Caco-2 (cell line): Measurements from ENCODE around the gene CFAP126. TPM values are rescaled to one million over a fixed set of nuclear protein-coding genes. Genes with fewer than 3 reads are reported as not detected.

ENCODE experiments used
- BruUV-seq: library from RNA; stranded (reverse); fragments of 400-500 nt; replicated peaks from 2 replicates; lab custom pipeline; 2021; lab: Mats Ljungman, UMichigan
- CTCF ChIA-PET: fragments of 300-600 bp; sonication (Branson Sonifier 250); formaldehyde crosslinking; loops from one replicate; lab custom pipeline; 2022; ENCODE audit warnings: antibody characterized with exemption; lab: Charles Lee
- POLR2A ChIA-PET: fragments of 300-600 bp; sonication (Branson Sonifier 250); formaldehyde crosslinking; loops from one replicate; lab custom pipeline; 2022; ENCODE audit warnings: antibody characterized with exemption; lab: Charles Lee
- DNase-seq, 2 experiments: peaks; one replicate each; pipeline versions ENCODE4 v3.0.0 to v3.0.0-alpha.2; 2020 to 2022
- H3K27me3 ChIP-seq: replicated peaks from 2 replicates; pipeline ENCODE4 v1.6.0; 2011; ENCODE audit warnings: low read length; ENCODE audit not compliant: control insufficient read depth, insufficient read depth
- H3K36me3 ChIP-seq: 2 replicates; pipeline ENCODE4 v1.5.1; 2011; ENCODE audit warnings: low read length; ENCODE audit not compliant: control insufficient read depth, insufficient read depth
- H3K4me1 ChIP-seq: fragments of 250-450 bp; sonication (Bioruptor Pico); 2 replicates; pipeline ENCODE4 v1.5.1; 2020; ENCODE audit warnings: mild to moderate bottlenecking
- H3K4me3 ChIP-seq: 2 replicates; pipeline ENCODE4 v1.5.1; 2011; ENCODE audit warnings: low read depth, mild to moderate bottlenecking, control low read depth, low read length
- H3K9me3 ChIP-seq: fragments of 250-450 bp; sonication (Bioruptor Pico); 2 replicates; pipeline ENCODE4 v1.5.1; 2020; ENCODE audit warnings: mild to moderate bottlenecking, moderate library complexity
- H3K27ac Mint-ChIP-seq: one replicate; pipeline ENCODE4 v1.8.0; 2022; ENCODE audit warnings: mixed read lengths; ENCODE audit not compliant: unreplicated experiment
- H3K27me3 Mint-ChIP-seq: one replicate; pipeline ENCODE4 v1.8.0; 2022; ENCODE audit warnings: mixed read lengths; ENCODE audit not compliant: insufficient read depth, unreplicated experiment
- H3K36me3 Mint-ChIP-seq: one replicate; pipeline ENCODE4 v1.8.0; 2022; ENCODE audit warnings: mild to moderate bottlenecking, mixed read lengths; ENCODE audit not compliant: insufficient read depth, unreplicated experiment
- H3K4me1 Mint-ChIP-seq: one replicate; pipeline ENCODE4 v1.8.0; 2022; ENCODE audit warnings: low read depth, mixed read lengths; ENCODE audit not compliant: unreplicated experiment
- H3K4me3 Mint-ChIP-seq: one replicate; pipeline ENCODE4 v1.8.0; 2022; ENCODE audit warnings: mild to moderate bottlenecking, moderate library complexity, mixed read lengths; ENCODE audit not compliant: unreplicated experiment
- H3K9me3 Mint-ChIP-seq: one replicate; pipeline ENCODE4 v1.8.0; 2022; ENCODE audit warnings: mixed read lengths; ENCODE audit not compliant: unreplicated experiment
- intact Hi-C: fragments of 100-400 bp; cut with micrococcal nuclease; formaldehyde crosslinking; loops from one replicate; pipeline ENCODE4 v1.10.0; 2022; ENCODE audit not compliant: unreplicated experiment
- total RNA-seq: library from RNA; stranded (reverse); gene quantifications from 2 replicates; pipeline ENCODE4 v1.2.3, GENCODE V29; 2022
- TF ChIP-seq, protein P1 (sequence below), 2 experiments: fragments of 200-600 bp in 1 of 2; IDR thresholded peaks; 1 replicate in 1 of 2; 2 replicates in 1 of 2; pipeline versions ENCODE4 v1.5.1 to v1.8.0; 2011 to 2022; ENCODE audit warnings: antibody characterized with exemption in 1 of 2, control low read depth in 1 of 2, inconsistent platforms in 1 of 2, low read depth in 1 of 2, low read length in 1 of 2, mild to moderate bottlenecking in 1 of 2, moderate library complexity in 1 of 2; ENCODE audit not compliant: insufficient read depth in 1 of 2, severe bottlenecking in 1 of 2, unreplicated experiment in 1 of 2

The CFAP126 gene
- total RNA-seq, 1 experiment from 2014 or later: not detected

DNA sequence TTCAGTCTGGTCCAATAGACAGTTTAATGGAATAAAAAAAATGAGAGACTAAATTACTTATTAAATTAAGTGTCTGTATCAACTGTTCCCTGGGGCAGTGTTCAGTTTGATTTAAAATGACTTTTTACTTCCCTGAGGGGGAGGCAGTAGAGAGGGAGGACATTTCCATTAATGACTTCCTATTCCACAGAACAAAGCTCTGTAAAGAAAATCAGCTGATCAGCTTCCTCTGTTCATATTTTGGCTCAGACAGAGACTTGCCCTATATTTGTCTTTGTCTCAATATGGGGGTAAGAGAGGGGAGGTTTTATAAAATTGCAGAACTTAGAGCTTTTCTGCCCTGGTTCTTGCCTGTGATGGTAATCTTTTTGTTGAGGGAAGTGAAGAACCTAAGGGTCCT, 8.4 kb downstream of the CFAP126 start:
- no peaks in the 10 kb centered on the region for H3K27me3 Mint-ChIP-seq
- H3K4me1 ChIP-seq: no peaks in the 10 kb centered on the region
- TF ChIP-seq, protein P1, sequence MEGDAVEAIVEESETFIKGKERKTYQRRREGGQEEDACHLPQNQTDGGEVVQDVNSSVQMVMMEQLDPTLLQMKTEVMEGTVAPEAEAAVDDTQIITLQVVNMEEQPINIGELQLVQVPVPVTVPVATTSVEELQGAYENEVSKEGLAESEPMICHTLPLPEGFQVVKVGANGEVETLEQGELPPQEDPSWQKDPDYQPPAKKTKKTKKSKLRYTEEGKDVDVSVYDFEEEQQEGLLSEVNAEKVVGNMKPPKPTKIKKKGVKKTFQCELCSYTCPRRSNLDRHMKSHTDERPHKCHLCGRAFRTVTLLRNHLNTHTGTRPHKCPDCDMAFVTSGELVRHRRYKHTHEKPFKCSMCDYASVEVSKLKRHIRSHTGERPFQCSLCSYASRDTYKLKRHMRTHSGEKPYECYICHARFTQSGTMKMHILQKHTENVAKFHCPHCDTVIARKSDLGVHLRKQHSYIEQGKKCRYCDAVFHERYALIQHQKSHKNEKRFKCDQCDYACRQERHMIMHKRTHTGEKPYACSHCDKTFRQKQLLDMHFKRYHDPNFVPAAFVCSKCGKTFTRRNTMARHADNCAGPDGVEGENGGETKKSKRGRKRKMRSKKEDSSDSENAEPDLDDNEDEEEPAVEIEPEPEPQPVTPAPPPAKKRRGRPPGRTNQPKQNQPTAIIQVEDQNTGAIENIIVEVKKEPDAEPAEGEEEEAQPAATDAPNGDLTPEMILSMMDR (IDR thresholded peaks at IDR 0.05; ENCODE audit: insufficient read depth in 1 of 2, low read depth in 1 of 2, low read length in 1 of 2, severe bottlenecking in 1 of 2, unreplicated experiment in 1 of 2): no peak
- no peaks in the 10 kb centered on the region for H3K9me3 Mint-ChIP-seq
- no peak overlapping the region for H3K4me3 ChIP-seq
- H3K27me3 ChIP-seq: no peaks in the 10 kb centered on the region
- H3K36me3 Mint-ChIP-seq: peaks cover 47% of the 10 kb centered on the region
- H3K4me1 Mint-ChIP-seq: no peaks in the 10 kb centered on the region
- no peak overlapping the region for H3K27ac Mint-ChIP-seq
- no peaks in the 10 kb centered on the region for H3K9me3 ChIP-seq
- intact Hi-C loops: no loop called here
- BruUV-seq: no TSS peak
- H3K4me3 Mint-ChIP-seq: no peak overlapping the region
- ChIA-PET POLR2A (no interaction called here), CTCF (no interaction called here)
- DNase-seq: no peak
- H3K36me3 ChIP-seq: no peaks in the 10 kb centered on the region; the same call in 1 of the 2 replicates

DNA sequence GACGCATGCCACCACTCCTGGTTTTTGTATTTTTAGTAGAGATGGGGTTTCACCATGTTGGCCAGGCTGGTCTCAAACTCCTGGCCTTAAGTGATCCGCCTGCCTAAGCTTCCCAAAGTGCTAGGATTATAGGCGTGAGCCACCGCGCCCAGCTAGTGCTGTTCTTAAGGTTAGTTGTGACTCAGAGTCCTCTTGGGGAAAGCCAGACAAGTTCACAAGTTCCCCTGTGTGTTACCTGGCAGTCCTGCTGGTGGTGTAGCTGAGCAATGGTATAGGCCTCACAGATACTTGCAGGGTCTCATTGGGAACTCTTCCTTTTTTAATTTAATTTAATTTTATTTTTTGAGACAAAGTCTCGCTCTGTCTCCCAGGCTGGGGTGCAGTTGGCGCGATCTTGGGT, 10.6 kb downstream of the CFAP126 start:
- BruUV-seq: no TSS peak
- H3K9me3 ChIP-seq: no peaks in the 10 kb centered on the region
- DNase-seq: no peak
- Mint-ChIP-seq H3K27me3 (no peaks in the 10 kb centered on the region), H3K27ac (no peak overlapping the region), H3K4me1 (no peaks in the 10 kb centered on the region), H3K36me3 (peaks cover 40% of the 10 kb centered on the region), H3K9me3 (no peaks in the 10 kb centered on the region), H3K4me3 (no peak overlapping the region)
- ChIA-PET CTCF (no interaction called here), POLR2A (interaction anchor here (0.6 kb wide), 1 partner anchor 70 kb away, joined by 4 read pairs; no protein-coding TSS in a partner anchor)
- no peaks in the 10 kb centered on the region for H3K4me1 ChIP-seq
- no peaks in the 10 kb centered on the region for H3K27me3 ChIP-seq
- H3K36me3 ChIP-seq: no peaks in the 10 kb centered on the region
- TF ChIP-seq, protein P1 (IDR thresholded peaks at IDR 0.05; ENCODE audit: insufficient read depth in 1 of 2, low read depth in 1 of 2, low read length in 1 of 2, severe bottlenecking in 1 of 2, unreplicated experiment in 1 of 2): no peak
- intact Hi-C loops: no loop called here
- H3K4me3 ChIP-seq: no peak overlapping the region

DNA sequence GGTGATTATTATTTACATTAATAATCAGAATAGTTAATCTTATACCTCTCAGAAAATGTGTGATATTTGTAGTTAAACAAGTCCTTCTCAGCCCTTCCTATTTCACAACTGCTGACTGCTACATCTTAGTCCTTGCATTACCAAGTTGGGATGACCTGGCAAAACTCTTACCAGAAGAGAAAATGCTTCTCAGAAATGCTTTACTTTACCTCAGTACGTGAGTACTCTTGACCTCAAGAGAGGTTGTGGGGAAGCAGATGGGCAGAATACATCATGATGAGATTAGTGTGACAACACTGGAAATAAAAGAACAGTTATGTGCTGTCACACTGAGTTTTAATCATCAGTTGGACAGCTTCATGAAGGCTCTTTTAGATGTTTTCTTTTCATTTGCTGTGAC, 16.2 kb downstream of the CFAP126 start:
- POLR2A ChIA-PET: no interaction called here
- CTCF ChIA-PET: no interaction called here

More for the DNA sequence above, 16.2 kb downstream of the CFAP126 start:
- no peak overlapping the region for H3K4me3 ChIP-seq
- no peaks in the 10 kb centered on the region for H3K4me1 ChIP-seq
- H3K4me1 Mint-ChIP-seq: no peaks in the 10 kb centered on the region
- DNase-seq: no peak
- TF ChIP-seq, protein P1 (IDR thresholded peaks at IDR 0.05; ENCODE audit: insufficient read depth in 1 of 2, low read depth in 1 of 2, low read length in 1 of 2, severe bottlenecking in 1 of 2, unreplicated experiment in 1 of 2): no peak
- no peak overlapping the region for H3K4me3 Mint-ChIP-seq
- intact Hi-C loops: no loop called here
- H3K9me3 ChIP-seq: no peaks in the 10 kb centered on the region
- H3K9me3 Mint-ChIP-seq: no peaks in the 10 kb centered on the region
- no TSS peak for BruUV-seq
- no peaks in the 10 kb centered on the region for H3K36me3 ChIP-seq
- no peaks in the 10 kb centered on the region for H3K27me3 Mint-ChIP-seq
- H3K36me3 Mint-ChIP-seq: peaks cover 33% of the 10 kb centered on the region
- H3K27me3 ChIP-seq: no peaks in the 10 kb centered on the region
- no peak overlapping the region for H3K27ac Mint-ChIP-seq
